MM.1S (cell line): ENCODE measurements around the gene AUTS2.

Experiments used
- CTCF ChIP-seq: fragments of 300-600 bp; sonication (generic); IDR thresholded peaks from 2 replicates; pipeline ENCODE4 v1.5.1; 2016; ENCODE audit warnings: antibody characterized with exemption, low read length, mixed read lengths
- EZH2 ChIP-seq: fragments of 300-600 bp; sonication (generic); optimal IDR thresholded peaks from 2 replicates; pipeline ENCODE3; 2017; ENCODE audit warnings: low read depth, mild to moderate bottlenecking, antibody characterized with exemption, low read length, mixed read lengths
- EZH2phosphoT487 ChIP-seq: fragments of 300-600 bp; sonication (generic); IDR thresholded peaks from 2 replicates; pipeline ENCODE4 v1.6.1; 2018; ENCODE audit warnings: antibody characterized with exemption, low read length

- TF ChIP-seq CTCF = no peak
- no peak for TF ChIP-seq EZH2
- TF ChIP-seq EZH2phosphoT487 = no peak
Measured at GRCh38 chr7:69696686-69697685, 98.7 kb downstream of the AUTS2 start.
